CD4-positive, alpha-beta T cell treated with Interferon alpha-2 for 1 hour (primary cell): ENCODE measurements around the gene EIF2D.
A peak's percentile ranks its signal among the peaks of the same experiment; 100 is the strongest.

ENCODE experiments used
- DNase-seq, 2 donors: peaks; one replicate each; pipeline ENCODE4 v3.0.0-alpha.2; 2020 to 2022

Gene EIF2D

GRCh38 chr1:206568779-206569352 is 43.4 kb downstream of the EIF2D start:
- DNase-seq: peak in 1 of 2 donors; percentile 27

- DNase-seq: no peak
Measured at GRCh38 chr1:206568256-206568655, 44.0 kb downstream of the EIF2D start.

GRCh38 chr1:206566999-206567398 is 45.3 kb downstream of the EIF2D start:
- DNase-seq: no peak

DNA sequence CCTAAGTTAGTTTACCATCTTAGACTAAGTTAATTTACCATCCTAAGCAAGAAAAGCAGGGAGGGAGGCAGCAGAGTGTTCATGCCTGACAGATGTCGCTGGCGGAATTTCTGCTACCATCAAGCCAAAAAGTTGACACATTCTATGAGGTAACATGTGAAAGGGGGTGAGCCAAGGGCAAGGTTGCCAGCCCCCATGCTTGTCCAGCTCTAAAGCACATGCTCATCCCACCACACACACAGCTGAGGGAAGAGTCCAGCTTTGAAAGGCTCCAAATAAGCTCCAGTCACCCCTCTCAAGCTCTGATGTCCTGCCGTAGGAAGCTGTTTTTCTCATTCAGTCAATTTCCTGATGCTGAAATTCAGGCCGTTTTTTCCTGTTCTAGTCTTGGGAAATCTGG is 46.3 kb downstream of the EIF2D start:
- DNase-seq: no peak

- no peak for DNase-seq
Measured at GRCh38 chr1:206563367-206564207, 48.7 kb downstream of the EIF2D start.

GRCh38 chr1:206560007-206560716 is 52.1 kb downstream of the EIF2D start:
- peak in 1 of 2 donors; percentile 25 for DNase-seq

- no peak for DNase-seq
Measured at GRCh38 chr1:206559672-206559995, 52.6 kb downstream of the EIF2D start.

GRCh38 chr1:206558794-206559671 is 53.2 kb downstream of the EIF2D start:
- DNase-seq: peak in 1 of 2 donors; percentile 25

DNA sequence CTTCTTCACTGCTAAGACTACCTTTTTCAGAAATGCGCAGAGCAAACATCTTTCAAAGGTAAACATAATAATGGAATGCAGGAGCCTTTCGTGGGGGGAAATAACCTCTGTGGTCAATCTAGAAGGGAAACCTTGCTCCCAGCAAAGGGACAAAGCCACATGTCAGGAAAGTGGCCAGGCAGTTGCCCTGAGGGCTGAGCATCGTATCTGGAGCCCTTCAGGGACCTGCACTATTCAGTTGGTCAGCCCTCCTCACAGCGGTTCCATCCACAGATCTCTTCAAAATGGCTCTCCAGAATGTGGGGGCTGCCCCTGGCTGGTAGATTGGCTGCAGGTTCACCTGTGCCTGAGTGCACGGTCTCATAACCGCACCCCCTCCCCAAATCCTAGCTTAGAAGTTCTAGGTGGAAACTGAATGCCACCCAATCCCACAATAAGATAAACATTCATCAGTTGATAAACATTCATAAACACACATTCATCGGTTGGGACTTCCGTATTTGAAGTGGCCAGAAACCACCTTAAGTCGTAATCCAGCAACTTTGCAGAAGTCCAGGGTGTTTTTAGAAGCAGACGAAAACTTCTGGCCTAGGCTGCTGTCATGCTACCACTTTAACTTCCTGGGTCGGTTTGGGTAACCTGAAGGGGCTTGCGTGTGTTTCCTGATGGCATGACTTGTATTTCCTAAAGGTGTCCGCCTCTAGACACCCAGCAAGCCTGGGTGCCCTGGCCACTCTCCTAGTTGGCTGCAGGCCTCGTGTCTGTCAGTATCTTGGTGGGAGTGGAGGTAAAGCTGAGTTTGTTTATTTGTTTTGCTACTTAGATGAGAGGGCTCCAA is 54.4 kb downstream of the EIF2D start:
- peak; percentile 53 to 55 for DNase-seq

DNA sequence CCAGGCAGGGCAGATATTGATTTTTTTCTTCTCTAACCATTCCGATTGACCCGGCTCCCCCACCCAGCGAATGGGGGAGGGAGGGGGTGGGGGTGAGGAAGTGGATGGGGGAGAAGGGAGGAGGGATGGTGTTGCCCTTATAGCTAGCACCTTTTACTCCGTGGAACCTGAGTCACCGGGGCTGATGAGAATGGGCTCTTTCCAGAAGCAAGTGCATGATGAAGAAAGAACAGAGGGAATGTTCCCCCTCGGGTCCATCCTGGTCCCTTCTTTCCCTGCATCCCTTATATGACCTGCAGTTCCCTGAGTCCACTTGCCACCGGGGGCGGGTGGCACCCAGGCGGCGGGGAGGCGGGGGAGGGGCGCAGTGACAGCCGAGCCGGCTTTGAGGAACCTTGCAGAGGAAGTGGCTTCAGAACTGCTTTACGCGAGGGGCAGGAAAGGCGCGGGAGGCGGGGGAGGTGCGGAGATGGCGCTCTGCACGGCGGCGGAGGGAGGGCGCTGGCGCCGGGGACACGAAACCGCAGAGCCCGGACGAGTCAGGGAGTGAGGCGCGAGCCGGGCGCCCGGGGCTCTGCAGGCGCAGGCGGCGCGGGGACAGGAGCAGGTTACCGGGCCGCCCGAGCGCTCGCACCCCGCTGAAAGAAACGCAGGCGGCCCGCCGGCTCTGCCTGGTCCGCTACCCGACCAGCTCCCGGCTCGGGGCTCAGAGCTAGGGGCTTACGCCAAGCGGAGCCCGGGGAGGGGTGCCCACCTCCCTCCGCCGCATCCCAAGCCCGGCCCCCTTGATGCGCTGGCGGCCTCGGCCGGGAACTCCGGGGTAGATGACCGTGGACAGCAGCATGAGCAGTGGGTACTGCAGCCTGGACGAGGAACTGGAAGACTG is 55.3 kb downstream of the EIF2D start:
- DNase-seq: peak; percentile 87 to 88

GRCh38 chr1:206556047-206556749 is 56.1 kb downstream of the EIF2D start:
- peak in 1 of 2 donors; percentile 27 for DNase-seq

GRCh38 chr1:206555473-206555935 is 56.8 kb downstream of the EIF2D start:
- peak in 1 of 2 donors; percentile 63 for DNase-seq

DNA sequence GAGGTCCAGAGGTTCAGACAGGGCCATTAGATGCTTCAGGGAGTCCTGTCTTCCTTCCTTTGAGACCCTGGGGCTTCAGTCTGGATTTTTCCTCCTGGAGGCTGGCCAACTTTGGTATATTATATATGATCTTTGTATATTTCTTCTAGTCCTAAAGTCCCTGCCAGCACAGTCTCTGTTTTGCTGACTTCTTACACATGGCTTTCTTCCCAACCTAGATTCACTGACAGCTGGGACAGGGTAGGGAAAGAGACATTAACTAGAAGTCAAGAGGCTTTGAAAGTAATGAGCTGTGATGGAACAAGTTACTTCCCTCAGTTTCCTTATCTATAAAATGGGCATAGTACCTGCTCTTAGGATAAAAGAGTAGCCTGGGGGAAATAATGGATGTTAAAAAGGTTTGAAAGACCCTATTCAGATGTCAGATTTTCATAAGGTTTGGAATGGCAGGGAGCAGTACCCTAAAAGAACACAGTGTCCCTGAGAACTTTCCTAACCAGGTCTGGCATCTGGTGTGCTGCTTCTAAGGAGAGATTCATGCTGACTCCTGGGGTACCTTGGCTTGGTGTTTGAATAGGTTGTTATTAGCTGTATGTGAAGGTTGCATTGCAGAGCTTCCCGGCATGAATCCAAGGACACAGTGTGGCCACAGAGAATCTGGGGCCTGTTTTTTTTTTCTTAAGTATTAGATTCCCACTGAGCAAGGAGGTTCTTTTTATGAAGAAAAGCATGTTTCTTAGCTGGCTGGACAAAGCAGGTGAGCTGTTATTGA is 57.4 kb downstream of the EIF2D start:
- no peak for DNase-seq

GRCh38 chr1:206554211-206554610 is 58.1 kb downstream of the EIF2D start:
- no peak for DNase-seq

DNA sequence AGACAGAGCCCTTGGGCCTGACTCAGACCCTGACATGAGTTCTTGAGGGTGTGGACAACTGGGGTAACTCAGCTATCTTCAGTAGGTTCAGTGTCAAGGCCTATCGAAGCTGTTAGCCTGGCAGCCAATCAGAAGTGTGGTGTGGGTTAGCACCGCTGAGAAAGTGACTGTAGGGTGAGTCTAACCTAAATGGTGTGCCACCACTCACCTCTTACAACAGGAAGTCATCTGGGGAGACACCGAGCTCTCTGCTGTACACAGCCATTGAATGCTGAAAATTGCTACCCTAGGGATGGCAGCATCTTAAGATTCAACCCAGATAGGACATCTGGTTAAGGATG is 60.3 kb downstream of the EIF2D start:
- DNase-seq: peak; percentile 83 to 89

DNA sequence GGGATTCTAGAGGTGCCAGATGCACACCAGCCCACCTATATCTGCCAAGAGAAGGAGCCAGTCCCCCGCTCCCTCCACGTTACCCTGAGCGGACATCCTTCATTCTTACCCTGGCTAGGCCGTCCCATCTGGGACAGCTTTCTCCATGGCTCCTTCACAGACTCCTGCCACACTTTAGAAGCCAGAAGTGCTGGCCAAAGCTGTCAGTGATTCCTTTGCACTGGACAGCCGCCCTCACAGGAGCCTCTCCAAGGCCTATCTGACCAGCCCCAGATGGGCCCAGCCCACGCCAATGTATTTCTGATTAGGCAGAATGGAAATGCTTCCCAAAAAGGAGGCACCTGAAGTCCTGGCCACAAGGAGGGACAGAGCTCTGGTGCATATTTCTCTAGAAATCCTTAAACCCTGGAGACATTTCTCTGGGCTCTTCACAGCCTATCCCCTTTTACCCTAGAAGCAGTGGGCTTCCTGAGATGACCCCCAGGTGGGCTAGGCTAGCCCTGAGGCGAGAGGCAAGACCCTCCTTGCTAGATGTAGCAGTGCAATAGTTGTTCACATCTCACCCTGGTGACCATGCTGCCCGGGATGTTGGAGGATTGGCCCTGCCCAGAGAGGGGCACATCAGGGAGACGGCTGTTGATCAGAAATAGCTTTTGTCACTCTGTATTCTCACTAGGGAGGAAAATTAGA is 60.8 kb downstream of the EIF2D start:
- DNase-seq: no peak

DNA sequence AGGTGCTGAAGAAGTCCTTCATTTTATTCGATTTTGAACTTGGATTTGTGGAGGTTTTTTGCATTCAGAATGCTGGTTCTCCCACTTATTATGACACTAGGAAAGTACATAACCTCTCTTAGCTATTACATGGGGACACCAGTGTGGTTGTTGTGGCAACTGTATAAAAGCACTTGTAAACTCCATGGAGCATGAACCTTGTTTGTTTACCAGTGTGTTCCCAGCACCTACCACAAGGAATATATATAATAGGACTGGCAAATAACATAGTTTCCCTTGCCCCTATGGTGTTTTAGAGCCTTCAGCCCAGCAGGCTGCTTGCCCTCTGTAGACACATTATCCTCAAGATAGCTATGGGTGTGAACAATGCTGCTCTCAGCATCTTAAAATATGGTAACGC is 61.8 kb downstream of the EIF2D start:
- DNase-seq: no peak

DNA sequence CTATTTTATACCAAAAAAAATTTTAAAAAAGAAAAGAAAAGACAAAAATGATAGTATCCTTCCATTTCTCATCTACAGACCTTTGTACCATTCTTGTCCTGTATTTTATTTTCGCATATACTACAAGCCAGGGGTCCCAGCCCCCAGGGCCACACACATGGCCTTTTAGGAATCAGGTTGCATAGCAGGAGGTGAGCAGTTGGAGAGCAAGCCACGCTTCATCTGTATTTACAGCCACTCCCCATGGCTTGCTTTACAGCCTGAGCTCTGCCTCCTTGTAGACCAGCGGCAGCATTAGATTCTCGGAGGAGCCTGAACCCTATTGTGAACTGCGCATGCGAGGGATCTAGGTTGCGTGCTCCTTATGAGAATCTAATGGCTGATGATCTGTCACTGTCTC is 65.2 kb downstream of the EIF2D start:
- no peak for DNase-seq

DNA sequence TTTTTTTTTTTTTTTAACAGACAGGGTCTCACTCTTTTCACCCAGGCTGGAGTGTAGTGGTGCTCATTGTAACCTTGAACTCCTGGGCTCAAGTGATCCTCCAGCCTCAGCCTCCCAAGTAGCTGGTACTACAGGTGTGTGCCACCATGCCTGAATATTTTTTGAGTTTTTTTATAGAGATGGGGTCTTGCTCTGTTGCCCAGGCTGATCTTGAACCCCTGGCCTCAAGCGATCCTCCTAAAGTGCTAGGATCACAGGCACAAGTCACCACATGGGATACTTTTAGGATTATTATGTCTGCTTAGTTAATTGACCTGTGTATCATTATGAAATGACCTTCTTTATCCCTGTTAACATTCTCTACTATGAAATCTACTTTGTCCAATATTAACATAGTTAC is 66.9 kb downstream of the EIF2D start:
- no peak for DNase-seq
